Measurements from ENCODE around the gene CARNS1.
A peak's percentile ranks its signal among the peaks of the same experiment; 100 is the strongest.

CARNS1 gene

DNA sequence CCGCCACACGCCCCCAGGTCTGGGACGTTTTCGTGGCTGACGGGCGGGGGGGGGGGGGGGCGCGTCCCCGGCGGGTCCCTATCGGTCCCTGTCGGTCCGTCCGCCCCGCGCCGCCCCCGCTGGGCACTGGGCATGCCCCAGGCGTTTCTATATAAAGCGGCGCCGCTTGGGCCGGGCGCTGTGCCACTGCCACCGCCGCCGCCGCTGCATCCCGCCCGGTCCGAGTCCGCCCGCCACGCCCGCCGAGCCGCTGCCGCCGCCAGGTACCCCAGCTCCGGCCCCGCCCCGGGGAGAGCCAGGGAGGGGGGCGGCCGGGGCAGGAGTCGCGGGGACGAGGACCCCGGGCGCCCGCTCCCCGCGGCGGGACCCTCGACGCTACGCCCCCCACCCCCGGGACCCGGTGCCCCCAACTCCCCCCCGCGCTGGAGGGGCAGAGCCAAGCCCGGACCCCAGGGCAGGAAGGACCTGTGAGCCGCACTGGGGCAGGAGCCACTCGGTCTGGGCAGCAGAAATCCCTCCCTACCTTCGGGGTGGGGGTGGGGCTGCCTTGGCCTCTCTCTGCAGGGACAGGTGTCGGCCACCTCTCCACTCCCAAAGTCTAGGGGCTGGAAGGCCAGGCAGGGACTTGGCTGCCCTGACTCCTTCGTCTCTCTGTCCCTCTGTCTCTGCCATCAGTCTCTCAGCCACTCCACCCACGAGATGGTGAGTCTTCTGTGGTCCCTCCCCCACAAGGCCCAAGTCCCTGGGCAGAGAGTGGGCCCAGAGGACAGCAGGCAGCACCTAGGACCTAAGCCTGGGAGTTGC lies at the start of gene CARNS1:
Gene CARNS1, plus strand, starts transcription at position 178 of the 804 bp plus-strand sequence. Its CDS starts 522 bp downstream, at position 700.
- peak; percentile 33 for DNase-seq

GRCh38 chr11:67365736-67366444 lies 49.6 kb upstream of the CARNS1 start:
- DNase-seq: no peak

DNA sequence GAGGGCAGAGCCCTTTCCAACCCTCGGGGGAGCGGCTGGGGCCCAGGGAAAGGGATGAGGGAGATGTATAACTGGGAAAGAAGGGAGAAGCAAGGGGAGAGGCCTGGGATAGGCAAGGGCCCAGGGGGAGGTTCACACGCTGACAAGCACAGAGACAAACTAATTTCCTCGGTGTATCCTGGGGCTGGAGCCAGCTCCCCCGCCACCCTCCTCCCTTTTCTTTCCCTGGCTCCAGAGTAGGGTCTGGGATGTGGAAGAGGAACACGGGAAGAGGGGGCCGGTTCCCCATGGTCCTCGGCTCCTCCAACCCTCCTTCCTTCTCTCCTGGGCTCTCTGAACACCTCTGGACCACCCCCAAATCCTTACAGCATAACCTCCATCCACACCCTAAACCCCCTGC lies 48.9 kb upstream of the CARNS1 start:
- DNase-seq: no peak

DNA sequence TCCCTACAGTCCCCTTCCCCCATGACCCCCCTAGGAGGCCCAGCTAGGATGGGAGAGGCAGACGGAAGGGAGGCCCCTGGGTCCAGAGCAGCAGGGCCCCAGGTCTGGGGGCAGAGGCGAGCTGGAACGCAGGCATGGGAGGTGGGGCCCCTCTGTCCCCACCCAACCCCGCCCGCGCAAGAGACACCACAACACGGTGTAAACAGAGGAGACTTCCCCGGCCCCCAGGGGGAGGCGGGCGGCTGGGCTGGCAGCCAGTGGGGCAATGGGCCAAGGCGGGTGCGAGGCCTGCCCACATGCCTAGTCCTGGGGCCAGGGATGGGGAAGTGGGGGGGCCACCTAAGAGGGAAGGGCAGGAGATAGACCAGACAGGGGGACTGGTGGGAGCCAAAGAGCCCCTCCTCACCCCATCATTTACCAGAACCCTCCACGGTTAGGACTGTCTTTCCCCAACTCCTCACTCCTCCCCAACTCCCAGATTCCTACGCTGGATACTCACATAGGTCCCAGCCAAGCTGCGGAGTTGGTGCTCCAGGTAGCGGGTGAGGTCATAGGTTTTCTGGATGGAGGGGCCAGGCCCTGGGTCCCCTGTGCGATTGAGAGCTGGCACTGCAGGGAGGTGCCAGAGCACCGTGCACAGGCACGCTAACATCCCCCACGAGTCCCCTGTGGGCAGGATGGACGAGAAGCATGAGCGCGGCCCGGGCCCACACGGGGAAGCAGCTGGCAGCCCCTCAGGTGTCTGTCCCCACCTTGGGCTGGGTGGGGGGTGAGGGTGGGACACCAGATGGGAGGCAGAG lies 48.3 kb upstream of the CARNS1 start:
- no peak for DNase-seq

DNA sequence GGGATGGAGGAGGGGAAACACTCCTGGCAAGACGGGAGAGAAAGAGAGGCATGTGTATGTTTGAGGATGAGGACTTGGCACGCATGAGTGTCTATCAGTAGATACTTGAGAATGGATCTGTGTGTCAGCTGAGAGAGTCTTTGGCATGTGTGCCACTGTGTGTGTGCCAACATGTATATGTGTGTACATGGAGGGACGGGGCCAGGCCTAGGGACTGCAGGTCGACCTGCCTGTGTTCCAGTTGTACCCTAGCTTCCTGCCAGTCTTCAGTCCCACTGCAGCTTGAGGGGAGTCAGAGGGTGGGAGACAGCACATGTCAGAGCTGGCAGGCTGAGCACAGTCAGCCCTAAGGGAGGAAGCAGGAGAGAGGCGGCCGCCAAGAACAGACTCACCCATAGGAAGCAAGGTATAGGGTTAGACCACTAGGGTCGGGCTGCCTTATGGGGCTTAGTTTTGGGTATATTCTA lies 47.7 kb upstream of the CARNS1 start:
- DNase-seq: no peak

DNA sequence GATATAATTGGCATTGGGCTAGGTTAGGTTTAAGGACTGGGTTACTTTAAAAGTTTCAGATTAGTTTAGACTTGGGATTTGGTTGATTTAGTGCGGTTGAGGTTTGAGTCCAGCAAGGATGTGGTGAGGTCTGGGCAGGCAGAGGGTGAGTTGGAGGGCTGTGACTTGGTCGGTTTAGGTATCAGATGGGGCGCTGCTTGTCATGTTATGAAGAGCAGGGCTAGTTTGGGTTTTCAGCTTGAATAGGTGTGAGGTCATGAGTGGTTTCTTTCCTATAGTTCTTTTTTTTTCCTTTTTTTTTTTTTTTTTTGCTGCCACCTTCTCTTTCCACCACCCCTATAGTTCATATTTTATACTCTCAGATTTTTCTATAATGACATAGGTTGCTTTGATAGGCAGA lies 46.9 kb upstream of the CARNS1 start:
- no peak for DNase-seq

DNA sequence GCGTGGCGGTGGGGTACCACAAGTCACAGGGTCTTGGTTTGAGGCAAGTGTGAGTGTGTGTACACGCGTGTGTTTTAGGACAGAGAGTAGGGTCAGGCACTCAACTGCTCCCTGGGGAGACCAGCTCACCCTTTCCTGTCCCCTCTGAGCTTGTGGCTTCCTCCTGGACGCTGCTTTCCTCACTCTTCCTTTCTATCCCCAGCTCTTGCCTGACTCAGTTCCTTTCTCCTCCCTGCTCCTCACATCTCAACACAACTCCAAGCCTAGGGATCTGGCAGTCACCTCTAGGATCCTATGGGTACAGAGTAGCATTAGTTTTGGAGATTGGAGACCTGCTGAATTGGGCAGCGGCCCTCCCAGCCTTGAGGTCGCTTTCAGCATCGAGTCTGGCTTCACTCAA lies 46.2 kb upstream of the CARNS1 start:
- no peak for DNase-seq

DNA sequence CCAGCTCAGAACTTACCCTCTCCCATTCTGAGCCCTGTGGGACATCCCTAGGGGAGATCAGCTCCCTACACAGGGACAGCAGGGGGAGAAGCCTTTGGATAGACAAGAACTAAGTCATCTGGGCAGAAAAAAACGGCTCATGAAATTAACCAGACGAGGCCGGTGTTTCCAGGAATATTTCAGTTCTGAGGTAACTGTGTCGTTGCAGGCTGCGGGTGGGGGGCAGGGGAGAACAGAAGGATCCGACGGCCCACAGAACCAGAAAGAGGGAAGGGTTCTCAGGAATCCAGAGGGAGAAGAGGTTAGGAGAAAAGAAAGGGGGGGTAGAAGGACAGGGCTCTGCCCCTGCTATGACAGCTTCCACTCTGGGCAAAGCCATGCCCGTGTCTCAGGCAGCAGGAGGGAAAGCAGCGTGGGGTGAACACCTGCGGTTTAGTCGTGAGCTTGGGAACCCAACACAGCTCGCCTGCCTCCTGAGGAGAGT lies 45.6 kb upstream of the CARNS1 start:
- peak; percentile 51 for DNase-seq

DNA sequence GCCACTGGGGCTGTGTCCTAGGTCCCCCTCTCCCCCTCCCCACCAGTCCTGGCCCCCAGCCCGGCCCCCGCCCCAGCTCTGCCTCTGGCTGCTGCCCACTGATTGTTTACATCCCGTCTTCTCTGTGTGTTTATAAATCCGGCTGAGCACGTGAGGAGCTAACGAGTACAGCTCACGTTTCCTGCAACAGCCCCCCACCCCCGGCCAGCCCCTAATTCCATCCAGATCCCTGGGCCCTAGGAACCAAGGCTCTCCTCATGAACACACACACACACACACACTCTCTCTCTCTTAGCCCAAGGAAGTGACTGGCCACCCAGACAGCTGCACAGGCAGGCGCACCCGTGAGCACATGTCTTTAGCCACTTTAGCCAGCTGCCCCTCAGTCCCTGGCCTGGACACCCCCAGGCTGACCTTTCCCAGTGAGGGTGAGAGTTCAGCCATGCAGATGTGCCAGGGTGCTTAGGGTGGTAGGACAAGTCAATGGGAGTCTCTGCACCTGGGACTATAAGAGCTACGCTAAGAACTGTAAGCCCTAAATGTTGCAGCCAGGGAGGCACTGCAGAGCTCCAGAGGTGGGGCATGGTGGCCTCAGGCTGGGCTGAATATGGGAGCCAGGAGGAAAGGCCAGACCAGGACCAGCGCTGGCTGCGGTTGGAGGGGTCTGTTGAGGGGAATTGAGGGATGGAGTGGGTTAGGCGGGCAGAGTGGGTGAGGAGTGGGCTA lies 45.0 kb upstream of the CARNS1 start:
- peak; percentile 51 for DNase-seq

DNA sequence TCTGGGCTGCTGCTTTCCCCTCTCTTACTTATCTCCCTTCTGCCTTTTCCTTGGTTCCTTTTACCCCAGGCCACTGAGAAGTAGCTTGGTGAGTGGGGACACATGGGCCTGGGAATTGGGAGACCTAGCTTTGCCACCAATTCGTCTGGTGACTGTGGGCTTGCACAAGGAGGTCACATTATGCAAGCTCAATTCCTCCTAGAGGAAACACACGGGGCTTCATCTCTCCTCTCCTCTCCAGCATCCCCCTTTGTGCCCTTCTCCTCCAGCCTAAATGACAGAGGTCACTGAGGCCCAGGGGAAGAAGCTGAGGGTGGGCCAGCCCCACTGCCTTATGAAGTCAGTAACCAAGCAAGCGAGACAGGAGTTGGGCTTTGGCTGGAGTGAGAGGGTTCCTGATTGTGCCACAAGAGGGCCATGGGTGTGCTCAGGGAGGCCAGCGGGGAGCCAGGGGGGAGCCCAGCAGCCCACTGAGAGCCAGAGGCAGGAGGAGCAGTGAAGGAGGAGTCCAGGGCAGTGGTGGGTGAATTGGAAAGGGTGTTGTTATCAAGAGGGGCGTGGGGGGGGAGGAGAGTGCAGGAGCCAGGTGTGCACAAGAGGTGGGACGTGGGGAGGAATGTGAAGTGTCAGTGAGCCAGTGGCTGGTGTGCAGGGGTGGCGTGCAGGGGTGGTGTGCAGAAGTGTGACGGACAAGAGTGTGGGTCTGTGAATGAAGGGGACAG lies 44.1 kb upstream of the CARNS1 start:
- DNase-seq: no peak

DNA sequence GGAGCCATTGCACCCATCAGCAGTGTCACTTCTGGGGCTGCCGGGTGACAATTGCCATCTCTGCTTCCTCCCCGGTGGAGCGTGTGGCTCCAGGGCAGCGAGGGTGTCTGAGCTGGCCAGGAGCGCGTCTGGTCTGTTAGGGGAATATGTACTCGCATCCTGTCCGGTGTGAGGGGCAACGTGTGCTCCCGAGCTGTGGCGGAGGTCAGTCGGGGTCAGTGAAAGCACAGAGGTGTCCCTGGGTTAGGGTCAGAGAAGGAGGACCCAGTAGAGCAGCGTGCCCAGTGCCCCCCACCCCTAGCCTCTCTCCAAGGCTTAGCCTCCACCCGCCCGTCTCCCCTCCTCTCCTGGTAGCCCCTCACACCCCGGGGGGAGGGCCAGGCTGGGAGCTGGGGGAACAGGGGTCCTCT lies 43.6 kb upstream of the CARNS1 start:
- no peak for DNase-seq

GRCh38 chr11:67372321-67372992 lies 43.0 kb upstream of the CARNS1 start:
- peak; percentile 47 for DNase-seq

DNA sequence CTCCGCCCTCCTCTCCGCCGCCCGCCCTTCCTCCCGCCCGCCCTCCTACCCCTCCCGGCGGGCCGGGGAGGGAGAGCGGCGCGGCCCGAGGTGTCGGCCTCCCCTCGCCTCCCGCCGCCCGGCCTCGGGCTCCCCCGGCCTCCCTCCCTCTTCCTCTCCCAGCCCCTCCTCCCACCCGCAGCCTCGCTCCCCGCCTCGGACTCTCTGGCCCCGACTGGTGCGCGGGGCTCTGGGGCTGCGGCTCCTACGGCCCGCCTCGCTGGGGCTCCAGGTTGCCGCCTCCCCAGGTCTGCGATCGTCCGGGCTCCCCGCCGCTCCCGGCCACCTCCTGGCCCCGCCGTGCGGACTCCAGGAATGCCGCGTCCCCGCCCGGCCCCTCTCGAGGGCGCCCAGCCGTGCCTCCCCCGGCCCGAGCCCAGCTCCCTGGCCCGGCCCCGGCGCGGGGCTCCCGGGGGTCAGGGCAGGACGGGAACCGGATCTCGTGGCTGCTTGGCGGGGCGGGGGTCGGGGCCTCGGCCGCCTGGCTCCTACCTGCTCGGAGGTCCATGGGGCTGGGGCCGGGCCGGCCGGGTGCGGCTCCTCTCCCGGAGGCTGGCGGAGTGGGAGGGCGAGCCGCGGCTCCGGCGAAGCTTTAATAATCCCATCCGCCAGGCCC lies 42.4 kb upstream of the CARNS1 start, which contains the start of gene CLCF1:
Gene CLCF1, minus strand, starts transcription at position 606 of the 655 bp plus-strand sequence. Its CDS starts 59 bp downstream, at position 547.
- DNase-seq: peak; percentile 68

- peak; percentile 59 for DNase-seq
Observed at GRCh38 chr11:67373648-67374570, 41.6 kb upstream of the CARNS1 start.

- DNase-seq: no peak
Observed at GRCh38 chr11:67374571-67375281, 40.8 kb upstream of the CARNS1 start.

- no peak for DNase-seq
Observed at GRCh38 chr11:67375320-67376055, 40.0 kb upstream of the CARNS1 start.

GRCh38 chr11:67376063-67376820 lies 39.2 kb upstream of the CARNS1 start:
- no peak for DNase-seq
